GM19455 (cell line): ENCODE data around the gene DYNLRB2.

ENCODE experiments used
- ATAC-seq: cut with Tn5 transposase; IDR thresholded peaks from one replicate; pipeline ENCODE4 v1.9.1; 2021; ENCODE audit not compliant: unreplicated experiment

DYNLRB2 gene

GRCh38 chr16:80540516-80541305 lies at the start of gene DYNLRB2:
DYNLRB2 (plus strand) TSS chr16:80540993; CDS start chr16:80541077, 84 bp downstream.
- ATAC-seq = peak; percentile 97

GRCh38 chr16:80500116-80500859 lies 40.5 kb upstream of the DYNLRB2 start:
- no peak for ATAC-seq

GRCh38 chr16:80500961-80501525 lies 39.8 kb upstream of the DYNLRB2 start:
- no peak for ATAC-seq

- no peak for ATAC-seq
These were observed 37.7 kb upstream of the DYNLRB2 start for GRCh38 chr16:80503107-80503506.

- ATAC-seq = no peak
These were observed 33.3 kb upstream of the DYNLRB2 start for GRCh38 chr16:80507538-80507937.

- no peak for ATAC-seq
These were observed 30.9 kb upstream of the DYNLRB2 start for GRCh38 chr16:80509872-80510271.

- no peak for ATAC-seq
These were observed 28.8 kb upstream of the DYNLRB2 start for GRCh38 chr16:80511824-80512592.

- ATAC-seq = no peak
These were observed 28.3 kb upstream of the DYNLRB2 start for GRCh38 chr16:80512593-80512853.

- no peak for ATAC-seq
These were observed 25.4 kb upstream of the DYNLRB2 start for GRCh38 chr16:80515374-80515773.

GRCh38 chr16:80517846-80518245 lies 22.9 kb upstream of the DYNLRB2 start:
- no peak for ATAC-seq

GRCh38 chr16:80518436-80518835 lies 22.4 kb upstream of the DYNLRB2 start:
- ATAC-seq = no peak

- no peak for ATAC-seq
These were observed 21.6 kb upstream of the DYNLRB2 start for GRCh38 chr16:80519189-80519588.

- ATAC-seq = no peak
These were observed 15.4 kb upstream of the DYNLRB2 start for GRCh38 chr16:80525420-80525819.

GRCh38 chr16:80526418-80527061 lies 14.3 kb upstream of the DYNLRB2 start:
- no peak for ATAC-seq

GRCh38 chr16:80527297-80527696 lies 13.5 kb upstream of the DYNLRB2 start:
- no peak for ATAC-seq

- no peak for ATAC-seq
These were observed 10.3 kb upstream of the DYNLRB2 start for GRCh38 chr16:80530479-80530878.

GRCh38 chr16:80536238-80536637 lies 4.6 kb upstream of the DYNLRB2 start:
- no peak for ATAC-seq

GRCh38 chr16:80541306-80541694 lies 507 bp downstream of the DYNLRB2 start:
- no peak for ATAC-seq

GRCh38 chr16:80543162-80543561 lies 2.4 kb downstream of the DYNLRB2 start:
- no peak for ATAC-seq

GRCh38 chr16:80544326-80544725 lies 3.5 kb downstream of the DYNLRB2 start:
- ATAC-seq = no peak

- ATAC-seq = no peak
These were observed 5.5 kb downstream of the DYNLRB2 start for GRCh38 chr16:80546249-80546648.
